ENCODE results near the gene SLC35E3.

Gene SLC35E3

DNA sequence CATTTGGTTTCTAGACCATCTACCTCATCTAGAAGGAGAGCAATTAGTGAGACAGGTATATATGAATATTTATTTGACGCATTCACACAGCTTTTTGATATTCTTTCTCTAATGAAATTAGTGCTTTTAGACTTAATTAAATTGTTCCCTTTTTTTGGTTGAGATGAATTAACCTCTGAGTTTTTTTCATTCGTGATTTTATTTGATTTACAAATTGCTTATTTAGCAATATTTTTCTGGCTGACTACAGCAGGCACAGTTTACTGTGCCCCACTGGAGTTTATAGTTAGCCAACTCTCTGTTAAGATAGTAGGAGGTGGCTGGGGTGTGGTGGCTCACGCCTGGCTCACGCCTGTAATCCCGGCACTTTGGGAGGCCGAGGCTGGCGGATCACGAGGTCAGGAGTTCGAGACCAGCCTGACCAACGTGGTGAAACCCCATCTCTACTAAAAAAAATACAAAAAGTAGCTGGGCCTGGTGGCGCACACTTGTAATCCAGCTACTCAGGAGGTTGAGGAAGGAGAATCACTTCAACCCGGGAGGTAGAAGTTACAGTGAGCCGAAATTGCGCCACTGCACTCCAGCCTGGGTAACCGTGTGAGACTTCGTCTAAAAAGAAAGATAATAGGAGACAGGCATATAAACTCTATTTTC lies 78.7 kb downstream of the SLC35E3 start:
- TF ChIP-seq, protein P1, sequence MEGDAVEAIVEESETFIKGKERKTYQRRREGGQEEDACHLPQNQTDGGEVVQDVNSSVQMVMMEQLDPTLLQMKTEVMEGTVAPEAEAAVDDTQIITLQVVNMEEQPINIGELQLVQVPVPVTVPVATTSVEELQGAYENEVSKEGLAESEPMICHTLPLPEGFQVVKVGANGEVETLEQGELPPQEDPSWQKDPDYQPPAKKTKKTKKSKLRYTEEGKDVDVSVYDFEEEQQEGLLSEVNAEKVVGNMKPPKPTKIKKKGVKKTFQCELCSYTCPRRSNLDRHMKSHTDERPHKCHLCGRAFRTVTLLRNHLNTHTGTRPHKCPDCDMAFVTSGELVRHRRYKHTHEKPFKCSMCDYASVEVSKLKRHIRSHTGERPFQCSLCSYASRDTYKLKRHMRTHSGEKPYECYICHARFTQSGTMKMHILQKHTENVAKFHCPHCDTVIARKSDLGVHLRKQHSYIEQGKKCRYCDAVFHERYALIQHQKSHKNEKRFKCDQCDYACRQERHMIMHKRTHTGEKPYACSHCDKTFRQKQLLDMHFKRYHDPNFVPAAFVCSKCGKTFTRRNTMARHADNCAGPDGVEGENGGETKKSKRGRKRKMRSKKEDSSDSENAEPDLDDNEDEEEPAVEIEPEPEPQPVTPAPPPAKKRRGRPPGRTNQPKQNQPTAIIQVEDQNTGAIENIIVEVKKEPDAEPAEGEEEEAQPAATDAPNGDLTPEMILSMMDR (IDR thresholded peaks at IDR 0.05), result no peak
- Histone ChIP-seq H3K4me3 (ENCODE audit: low read depth, low read length) (no peak overlapping the region), H2AFZ (no peak overlapping the region), H3K27ac (no peak overlapping the region), H3K79me2 (no peaks in the 10 kb centered on the region), H3K27me3 (ENCODE audit: control insufficient read depth, insufficient read depth, low read length) (no peaks in the 10 kb centered on the region), H3K4me1 (no peaks in the 10 kb centered on the region), H3K9me3 (ENCODE audit: control insufficient read depth, low read length) (no peaks in the 10 kb centered on the region), H3K9ac (no peak overlapping the region), H3K36me3 (ENCODE audit: control insufficient read depth, insufficient read depth, low read length) (no peaks in the 10 kb centered on the region), H3K4me2 (ENCODE audit: low read length) (no peak overlapping the region)

DNA sequence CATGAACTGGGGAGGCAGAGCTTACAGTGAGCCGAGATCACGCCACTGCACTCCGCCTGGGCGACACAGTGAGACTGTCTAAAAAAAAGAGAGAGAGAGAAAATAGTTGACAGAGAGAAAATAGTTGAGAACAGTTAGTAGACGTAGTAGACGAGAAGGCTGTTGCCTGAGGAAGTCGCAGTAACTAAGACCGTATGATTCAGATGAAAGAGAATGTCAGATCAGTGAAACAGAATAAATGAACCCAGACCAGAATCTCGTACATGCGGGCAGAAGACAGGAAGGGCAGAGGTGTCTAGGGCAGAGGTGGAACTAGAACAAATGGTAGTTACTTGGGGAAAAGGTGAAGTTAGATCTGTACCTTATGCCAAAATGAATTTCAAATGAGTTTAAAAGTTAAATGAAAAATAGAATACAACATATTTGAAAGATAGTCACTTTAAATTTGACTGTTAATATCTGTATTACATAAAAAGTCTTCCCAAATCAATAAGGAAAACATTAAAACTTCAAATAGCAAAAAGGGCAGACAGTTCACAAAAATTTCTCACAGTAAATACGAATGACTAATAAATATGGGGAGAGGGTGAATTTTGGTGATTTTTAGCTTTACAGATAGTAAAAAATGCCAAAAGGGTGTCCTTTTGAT lies 79.7 kb downstream of the SLC35E3 start:
- Histone ChIP-seq H3K9ac (no peak overlapping the region), H3K4me1 (peaks cover 2% of the 10 kb centered on the region), H3K79me2 (no peaks in the 10 kb centered on the region), H3K27ac (no peak overlapping the region), H3K4me2 (ENCODE audit: low read length) (no peak overlapping the region), H3K36me3 (ENCODE audit: control insufficient read depth, insufficient read depth, low read length) (no peaks in the 10 kb centered on the region), H3K27me3 (ENCODE audit: control insufficient read depth, insufficient read depth, low read length) (no peaks in the 10 kb centered on the region), H3K9me3 (ENCODE audit: control insufficient read depth, low read length) (no peaks in the 10 kb centered on the region), H2AFZ (no peak overlapping the region), H3K4me3 (ENCODE audit: low read depth, low read length) (no peak overlapping the region)
- TF ChIP-seq, protein P1 (IDR thresholded peaks at IDR 0.05), result no peak

DNA sequence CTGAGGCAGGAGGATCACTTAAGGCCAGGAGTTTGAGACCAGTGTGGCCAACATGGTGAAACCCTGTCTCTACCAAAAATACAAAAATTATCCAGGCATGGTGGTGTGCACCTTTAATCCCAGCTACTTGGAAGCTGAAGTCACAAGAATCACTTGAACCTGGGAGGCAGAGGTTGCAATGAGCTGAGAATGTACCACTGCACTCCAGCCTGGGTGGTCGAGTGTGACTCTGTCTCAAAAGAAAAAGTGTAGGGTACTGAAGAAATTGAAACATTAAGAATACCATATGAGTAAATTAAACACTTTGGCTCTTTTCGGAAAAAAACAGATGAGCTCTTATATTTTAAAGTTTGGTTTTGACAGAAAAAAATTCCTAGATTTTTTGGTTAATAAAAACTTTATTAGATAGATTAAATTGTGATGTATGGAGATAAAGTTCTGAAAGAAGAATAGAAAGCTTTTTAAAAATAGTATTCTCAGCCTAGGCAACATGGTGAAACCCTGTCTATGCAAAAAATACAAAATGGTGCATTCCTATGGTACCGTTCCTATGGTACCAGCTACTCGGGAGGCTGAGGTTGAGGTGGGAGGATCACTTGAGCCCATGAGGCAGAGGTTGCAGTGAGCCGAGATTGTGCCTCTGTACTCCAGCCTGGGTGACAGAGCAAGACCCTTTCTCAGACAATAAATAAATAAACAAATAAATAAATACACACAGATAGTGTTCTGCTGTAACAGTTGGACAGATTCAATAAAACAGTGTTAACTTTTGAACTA lies 82.1 kb downstream of the SLC35E3 start:
- Histone ChIP-seq H3K79me2 (no peaks in the 10 kb centered on the region), H3K4me3 (ENCODE audit: low read depth, low read length) (no peak overlapping the region), H3K36me3 (ENCODE audit: control insufficient read depth, insufficient read depth, low read length) (no peaks in the 10 kb centered on the region), H2AFZ (no peak overlapping the region), H3K4me2 (ENCODE audit: low read length) (no peak overlapping the region), H3K4me1 (peaks cover 2% of the 10 kb centered on the region), H3K27me3 (ENCODE audit: control insufficient read depth, insufficient read depth, low read length) (no peaks in the 10 kb centered on the region), H3K27ac (no peak overlapping the region), H3K9me3 (ENCODE audit: control insufficient read depth, low read length) (no peaks in the 10 kb centered on the region), H3K9ac (no peak overlapping the region)
- TF ChIP-seq, protein P1 (IDR thresholded peaks at IDR 0.05), result no peak

DNA sequence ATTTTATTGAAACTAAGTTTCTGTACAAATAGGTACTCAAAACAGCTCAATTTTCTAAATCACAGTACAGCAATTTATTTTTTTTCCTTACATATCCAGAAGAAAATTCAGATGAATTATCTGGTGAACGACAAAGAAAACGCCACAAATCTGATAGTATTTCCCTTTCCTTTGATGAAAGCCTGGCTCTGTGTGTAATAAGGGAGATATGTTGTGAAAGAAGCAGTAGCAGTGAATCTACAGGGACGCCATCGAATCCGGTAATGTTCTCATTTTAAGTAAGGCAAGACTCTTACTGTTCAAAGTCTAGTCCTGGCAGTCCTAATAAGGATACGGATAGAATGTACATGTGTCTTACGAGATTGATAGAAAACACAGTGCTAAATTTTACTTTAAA lies 82.7 kb downstream of the SLC35E3 start:
- no peak overlapping the region for H3K4me3 ChIP-seq (ENCODE audit: low read depth, low read length)
- H3K9me3 ChIP-seq (ENCODE audit: control insufficient read depth, low read length), result no peaks in the 10 kb centered on the region
- no peaks in the 10 kb centered on the region for H3K27me3 ChIP-seq (ENCODE audit: control insufficient read depth, insufficient read depth, low read length)
- no peaks in the 10 kb centered on the region for H3K79me2 ChIP-seq
- no peaks in the 10 kb centered on the region for H3K36me3 ChIP-seq (ENCODE audit: control insufficient read depth, insufficient read depth, low read length)
- H3K4me1 ChIP-seq, result peaks cover 2% of the 10 kb centered on the region
- H3K27ac ChIP-seq, result no peak overlapping the region
- no peak overlapping the region for H3K4me2 ChIP-seq (ENCODE audit: low read length)
- no peak overlapping the region for H2AFZ ChIP-seq
- TF ChIP-seq, protein P1 (IDR thresholded peaks at IDR 0.05), result no peak
- no peak overlapping the region for H3K9ac ChIP-seq
